Coronary artery (tissue), 2 donors: ENCODE results near the gene POTEG.
"Not testable (repeated sequence)": the region's sequence is repeated elsewhere in the genome, so short reads cannot be mapped to it uniquely, and the experiment has no call there.

ENCODE experiments used
- DNase-seq: peaks from one replicate; pipeline ENCODE4 v3.0.0-alpha.2; 2017; ENCODE audit warnings: low spot score
- H3K27ac ChIP-seq, 2 donors: fragments of 200-600 bp; sonication (generic); one replicate each; pipeline ENCODE4 v1.5.1; 2016 to 2019
- H3K4me3 ChIP-seq: fragments of 200-600 bp; sonication (generic); 2 replicates; pipeline ENCODE4 v1.5.1; 2016; ENCODE audit warnings: mild to moderate bottlenecking, moderate library complexity

The POTEG gene

GRCh38 chr14:19434241-19434640 is at the start of gene POTEG:
POTEG (minus strand) TSS chr14:19434341; CDS start chr14:19434289, 52 bp downstream.
- not testable (repeated sequence) for H3K4me3 ChIP-seq, DNase-seq

GRCh38 chr14:19482093-19482492 is 48.0 kb upstream of the POTEG start:
- not testable (repeated sequence) for DNase-seq, H3K4me3 ChIP-seq, H3K27ac ChIP-seq

More at GRCh38 chr14:19434241-19434640, at the start of gene POTEG:
- H3K27ac ChIP-seq = not testable (repeated sequence)

GRCh38 chr14:19481421-19481820 is 47.3 kb upstream of the POTEG start:
- H3K4me3 ChIP-seq, DNase-seq, H3K27ac ChIP-seq: not testable (repeated sequence)

GRCh38 chr14:19480491-19480890 is 46.4 kb upstream of the POTEG start:
- H3K4me3 ChIP-seq, DNase-seq, H3K27ac ChIP-seq: not testable (repeated sequence)

GRCh38 chr14:19445761-19446160 is 11.6 kb upstream of the POTEG start:
- DNase-seq, H3K4me3 ChIP-seq, H3K27ac ChIP-seq: not testable (repeated sequence)

- not testable (repeated sequence) for DNase-seq, H3K27ac ChIP-seq
These were observed 5.7 kb upstream of the POTEG start for GRCh38 chr14:19439826-19440225.

GRCh38 chr14:19439219-19439618 is 5.1 kb upstream of the POTEG start:
- H3K4me3 ChIP-seq, DNase-seq, H3K27ac ChIP-seq: not testable (repeated sequence)

More at GRCh38 chr14:19439826-19440225, 5.7 kb upstream of the POTEG start:
- not testable (repeated sequence) for H3K4me3 ChIP-seq

GRCh38 chr14:19437126-19437443 is 2.9 kb upstream of the POTEG start:
- H3K27ac ChIP-seq, H3K4me3 ChIP-seq, DNase-seq: not testable (repeated sequence)

GRCh38 chr14:19436311-19437125 is 2.4 kb upstream of the POTEG start:
- H3K27ac ChIP-seq, H3K4me3 ChIP-seq, DNase-seq: not testable (repeated sequence)

GRCh38 chr14:19435852-19436251 is 1.7 kb upstream of the POTEG start:
- H3K27ac ChIP-seq, H3K4me3 ChIP-seq: not testable (repeated sequence)

GRCh38 chr14:19434891-19435290 is 750 bp upstream of the POTEG start:
- not testable (repeated sequence) for H3K27ac ChIP-seq, H3K4me3 ChIP-seq, DNase-seq

More at GRCh38 chr14:19435852-19436251, 1.7 kb upstream of the POTEG start:
- DNase-seq = not testable (repeated sequence)

- H3K4me3 ChIP-seq, DNase-seq, H3K27ac ChIP-seq: not testable (repeated sequence)
These were observed 376 bp downstream of the POTEG start for GRCh38 chr14:19433765-19434164.

GRCh38 chr14:19408519-19408918 is 25.6 kb downstream of the POTEG start:
- not testable (repeated sequence) for H3K27ac ChIP-seq, DNase-seq

GRCh38 chr14:19402097-19402496 is 32.0 kb downstream of the POTEG start:
- not testable (repeated sequence) for DNase-seq, H3K4me3 ChIP-seq, H3K27ac ChIP-seq

More at GRCh38 chr14:19408519-19408918, 25.6 kb downstream of the POTEG start:
- H3K4me3 ChIP-seq = not testable (repeated sequence)

GRCh38 chr14:19394727-19395126 is 39.4 kb downstream of the POTEG start:
- H3K27ac ChIP-seq, H3K4me3 ChIP-seq, DNase-seq: not testable (repeated sequence)

- DNase-seq = not testable (repeated sequence)
These were observed 43.9 kb downstream of the POTEG start for GRCh38 chr14:19390230-19390629.

GRCh38 chr14:19388741-19389140 is 45.4 kb downstream of the POTEG start:
- H3K27ac ChIP-seq, H3K4me3 ChIP-seq, DNase-seq: not testable (repeated sequence)

More at GRCh38 chr14:19390230-19390629, 43.9 kb downstream of the POTEG start:
- not testable (repeated sequence) for H3K27ac ChIP-seq, H3K4me3 ChIP-seq

- not testable (repeated sequence) for H3K27ac ChIP-seq, DNase-seq, H3K4me3 ChIP-seq
These were observed 47.1 kb downstream of the POTEG start for GRCh38 chr14:19386996-19387395.

GRCh38 chr14:19386309-19386708 is 47.8 kb downstream of the POTEG start:
- not testable (repeated sequence) for DNase-seq, H3K27ac ChIP-seq, H3K4me3 ChIP-seq

GRCh38 chr14:19384088-19384781 is 49.9 kb downstream of the POTEG start:
- H3K4me3 ChIP-seq, H3K27ac ChIP-seq, DNase-seq: not testable (repeated sequence)
